Measurements from ENCODE around the gene GUCA2A.

GUCA2A gene

DNA sequence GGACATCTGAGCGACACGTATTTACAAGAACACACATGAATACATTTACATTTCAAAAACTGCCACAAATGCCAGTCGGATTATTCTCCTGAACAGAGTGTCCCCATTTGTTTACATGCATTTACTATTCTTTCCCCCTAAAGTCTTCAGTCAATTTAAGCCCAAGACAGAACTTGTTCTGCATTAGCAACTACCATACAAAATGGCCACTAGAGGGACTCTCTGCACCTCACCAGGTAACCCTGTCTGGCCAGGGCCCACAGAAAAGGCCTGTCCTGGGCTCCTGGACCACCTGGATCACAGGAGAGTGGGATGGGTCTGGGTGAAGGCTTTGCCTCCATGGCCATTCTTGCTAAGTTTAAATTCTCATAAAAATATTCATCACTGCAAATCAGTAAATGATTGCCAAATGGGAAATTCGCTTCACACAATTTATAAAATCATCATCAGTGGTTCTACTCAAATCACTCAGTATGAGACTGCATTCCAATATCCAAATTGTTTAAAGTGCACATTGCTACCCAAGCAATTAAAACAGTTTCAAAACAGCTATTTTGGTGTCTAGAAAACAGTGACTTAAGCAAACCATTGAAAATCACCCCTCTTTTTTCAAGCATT, 12.5 kb upstream of the GUCA2A start:
- no peak for DNase-seq (ENCODE audit: low read depth)

DNA sequence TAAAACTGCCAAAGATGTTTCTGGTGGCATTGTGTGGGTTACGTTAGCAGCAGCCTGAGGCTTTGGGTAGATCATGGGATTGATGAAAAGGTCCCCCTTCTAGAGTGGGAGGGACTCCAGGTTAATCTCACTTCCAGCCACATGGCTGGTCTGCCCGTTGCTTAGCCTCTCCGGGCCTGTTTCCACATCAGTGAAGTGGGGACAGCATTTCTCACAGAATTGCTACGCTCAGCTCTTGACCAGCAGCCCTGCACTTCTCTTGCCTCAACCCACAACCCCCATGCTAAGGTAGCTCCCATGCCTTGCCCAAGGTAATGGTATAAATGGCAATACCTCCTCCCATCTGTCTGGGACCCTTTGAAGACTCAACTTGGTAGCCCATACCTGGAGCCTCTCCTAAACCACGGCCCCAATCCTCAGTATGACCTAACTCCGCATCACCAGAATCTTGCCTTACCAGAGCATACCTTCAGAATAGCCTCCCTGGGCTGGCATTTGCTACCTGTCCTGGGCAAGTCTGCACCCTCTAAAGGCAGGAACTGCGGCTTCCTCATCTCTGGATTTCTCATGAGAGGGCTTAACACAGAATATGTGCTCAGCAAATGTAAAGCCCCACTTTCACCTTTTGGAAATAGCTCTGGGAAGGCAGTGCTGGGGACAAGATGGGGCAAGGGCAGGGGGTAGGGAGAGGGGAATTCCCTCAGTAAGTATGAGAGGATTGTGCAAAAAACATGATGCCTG, 10.9 kb upstream of the GUCA2A start:
- DNase-seq (ENCODE audit: low read depth) = no peak

- DNase-seq (ENCODE audit: low read depth) = no peak
These were observed 9.6 kb upstream of the GUCA2A start for GRCh38 chr1:42173961-42174735.

DNA sequence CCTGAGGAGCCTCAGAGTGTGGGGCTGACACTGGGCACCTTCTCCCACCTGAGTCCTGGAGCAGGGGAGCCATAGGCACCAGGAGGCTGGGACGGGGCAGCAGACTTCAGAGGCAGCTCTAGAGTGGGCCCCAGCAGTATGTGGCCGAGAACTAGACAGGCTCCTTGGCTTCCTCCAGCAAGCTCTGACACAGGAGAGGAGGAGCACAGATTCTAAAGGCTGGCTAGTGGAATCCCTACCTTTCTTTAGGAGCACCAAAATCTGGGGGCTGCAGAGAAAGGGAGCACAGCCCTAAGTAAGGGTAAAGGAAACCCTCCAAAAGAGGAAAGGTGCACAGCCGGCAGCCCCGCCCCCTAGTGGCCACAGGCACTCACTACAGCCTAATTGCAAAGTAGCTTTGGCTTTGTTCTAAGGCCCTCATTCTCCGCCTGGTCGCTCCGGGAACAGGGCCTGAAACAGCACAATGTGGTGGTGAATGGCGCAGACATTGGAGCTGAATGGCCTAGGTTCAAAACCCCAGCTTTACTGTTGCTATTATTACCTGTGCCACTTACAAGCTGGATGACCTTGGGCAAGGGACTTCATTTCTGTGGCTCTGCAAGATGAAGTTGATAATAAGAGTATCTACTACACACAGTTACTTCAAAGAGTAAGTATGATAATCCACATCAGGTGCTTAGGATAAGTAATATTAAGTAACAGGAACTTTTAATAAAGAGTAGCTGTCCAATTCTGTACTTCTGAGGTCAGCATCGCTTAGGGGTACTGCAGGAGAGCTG, 8.8 kb upstream of the GUCA2A start:
- peak; percentile 52 for DNase-seq (ENCODE audit: low read depth)

DNA sequence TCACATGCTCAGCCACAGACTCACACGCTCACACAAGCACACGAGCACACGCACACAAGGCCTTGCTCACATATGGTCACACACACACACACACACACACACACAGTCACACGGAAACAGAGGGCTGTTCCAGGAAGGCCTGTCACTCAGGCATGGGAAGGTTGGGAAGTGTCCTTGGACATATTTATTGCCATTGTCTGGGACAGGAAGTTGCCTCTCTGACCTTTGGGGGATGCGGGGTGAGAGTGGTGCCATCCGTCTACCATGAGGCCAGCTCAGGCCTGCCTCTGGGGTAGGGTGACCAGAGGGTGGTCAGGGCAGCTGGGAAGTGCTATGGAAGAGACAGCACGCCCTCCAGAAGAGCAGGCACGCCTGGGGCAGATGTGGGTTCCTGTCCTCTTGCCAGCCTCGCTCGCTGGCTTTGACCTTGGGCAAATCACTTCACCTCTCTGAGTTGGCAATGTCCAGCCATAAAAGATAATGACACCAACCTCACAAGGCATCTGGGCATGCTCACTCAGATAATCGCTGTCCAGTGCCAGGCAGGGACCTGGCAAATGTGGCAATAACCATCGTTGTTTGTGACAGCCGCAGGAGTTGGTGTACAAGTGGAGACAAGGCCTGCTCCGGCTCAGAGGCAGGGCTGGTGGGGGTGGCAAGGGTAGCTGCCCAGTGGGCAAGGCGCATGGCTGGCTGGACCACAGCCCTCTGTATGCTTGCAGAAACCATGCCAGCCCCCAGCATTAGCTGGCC, 8.0 kb upstream of the GUCA2A start:
- no peak for DNase-seq (ENCODE audit: low read depth)

DNA sequence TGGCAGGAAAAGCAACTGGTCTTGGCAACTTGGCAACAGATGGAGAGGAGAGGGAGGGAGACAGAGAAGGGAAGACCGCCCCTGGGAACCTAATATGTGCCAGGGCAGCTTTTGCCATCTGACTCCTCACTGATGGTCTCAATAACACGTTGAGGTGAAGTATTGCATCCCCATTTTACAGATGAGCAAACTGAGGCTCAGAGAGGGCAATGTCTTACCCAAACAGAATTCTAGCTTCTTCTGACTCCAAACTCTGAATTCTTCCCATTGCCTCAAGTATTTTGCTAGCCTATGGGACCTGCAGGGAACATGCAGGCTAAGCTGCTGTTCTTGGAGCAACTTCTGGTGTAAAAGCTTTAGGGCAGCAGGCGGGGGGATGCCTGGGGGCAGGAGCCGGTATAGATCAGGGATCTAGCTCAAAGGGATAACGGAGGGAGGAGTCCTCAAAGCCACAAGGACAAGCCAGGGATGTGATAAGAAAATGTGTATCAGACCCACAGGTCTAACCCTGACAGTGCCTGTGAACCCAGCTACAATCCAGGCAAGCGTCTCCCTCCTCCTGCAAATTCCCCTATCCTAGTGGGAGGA, 7.2 kb upstream of the GUCA2A start:
- DNase-seq (ENCODE audit: low read depth) = no peak

- no peak for DNase-seq (ENCODE audit: low read depth)
These were observed 6.5 kb upstream of the GUCA2A start for GRCh38 chr1:42170779-42171621.

- no peak for DNase-seq (ENCODE audit: low read depth)
These were observed 4.2 kb upstream of the GUCA2A start for GRCh38 chr1:42168763-42169162.

GRCh38 chr1:42168391-42168670, 3.8 kb upstream of the GUCA2A start:
- no peak for DNase-seq (ENCODE audit: low read depth)

DNA sequence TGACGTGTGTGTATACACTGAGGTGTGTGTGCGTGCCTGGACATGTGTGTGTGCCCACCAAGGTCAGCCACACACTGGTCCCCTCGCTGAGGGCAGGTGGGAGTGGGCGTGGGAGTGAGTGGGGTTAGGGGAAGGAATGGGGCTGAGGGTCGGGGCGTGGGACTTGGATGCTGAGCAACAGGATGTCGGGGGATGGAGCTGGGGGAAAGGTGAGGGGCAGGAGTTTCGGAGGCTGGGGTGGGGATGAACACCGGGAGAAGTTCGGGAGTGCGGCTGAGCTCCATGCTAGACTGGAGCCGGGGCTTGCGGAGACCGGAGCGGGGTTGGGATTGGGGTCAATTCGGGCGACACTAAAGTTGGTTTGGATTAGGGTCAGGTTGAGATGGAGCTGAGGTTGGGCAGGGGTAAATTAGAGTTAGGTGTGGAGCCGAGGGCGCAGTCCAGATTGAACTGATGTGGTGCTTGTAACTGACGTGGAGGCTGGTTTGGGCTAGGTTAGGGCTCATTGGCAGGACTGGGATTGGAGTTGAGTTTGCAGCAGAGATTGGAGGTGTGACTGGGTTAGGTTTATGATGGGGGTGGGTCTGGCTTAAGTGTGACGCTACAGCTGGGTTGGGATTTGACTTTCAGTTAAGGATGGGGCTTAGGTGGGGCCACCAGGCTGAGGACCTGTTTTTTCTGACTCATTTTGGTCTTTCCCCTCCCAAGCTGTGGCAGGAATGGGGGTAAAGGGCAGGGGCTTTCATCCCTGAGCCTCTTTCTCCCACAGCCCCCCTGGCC, 3.3 kb upstream of the GUCA2A start:
- DNase-seq (ENCODE audit: low read depth) = no peak

GRCh38 chr1:42165511-42166210, 1.1 kb upstream of the GUCA2A start:
- no peak for DNase-seq (ENCODE audit: low read depth)

GRCh38 chr1:42163536-42164503, 725 bp downstream of the GUCA2A start:
- no peak for DNase-seq (ENCODE audit: low read depth)

GRCh38 chr1:42163114-42163513, 1.4 kb downstream of the GUCA2A start:
- no peak for DNase-seq (ENCODE audit: low read depth)

GRCh38 chr1:42162181-42162580, 2.4 kb downstream of the GUCA2A start:
- DNase-seq (ENCODE audit: low read depth) = no peak

- no peak for DNase-seq (ENCODE audit: low read depth)
These were observed 6.4 kb downstream of the GUCA2A start for GRCh38 chr1:42158189-42158588.

DNA sequence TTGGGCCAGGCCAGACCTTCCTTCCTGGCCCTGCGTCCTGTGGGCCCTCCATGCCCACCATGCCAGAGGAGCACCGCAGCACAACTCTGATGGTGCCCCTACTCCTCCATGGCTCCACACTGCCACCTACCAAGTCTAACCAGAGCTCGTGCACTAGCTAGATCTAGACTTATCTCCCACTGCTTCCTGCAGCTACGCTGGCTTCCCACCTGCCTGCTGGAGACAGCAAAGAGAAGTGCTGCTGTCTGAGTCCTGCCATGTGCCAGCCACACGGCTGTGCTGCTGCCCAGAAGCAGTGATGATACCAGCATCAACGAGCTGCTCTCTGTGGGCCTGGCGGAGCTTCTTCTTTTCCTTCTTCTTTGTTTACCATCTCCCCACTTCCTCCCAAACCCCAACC, 6.9 kb downstream of the GUCA2A start:
- DNase-seq (ENCODE audit: low read depth) = no peak

- DNase-seq (ENCODE audit: low read depth) = no peak
These were observed 9.2 kb downstream of the GUCA2A start for GRCh38 chr1:42155362-42155761.

DNA sequence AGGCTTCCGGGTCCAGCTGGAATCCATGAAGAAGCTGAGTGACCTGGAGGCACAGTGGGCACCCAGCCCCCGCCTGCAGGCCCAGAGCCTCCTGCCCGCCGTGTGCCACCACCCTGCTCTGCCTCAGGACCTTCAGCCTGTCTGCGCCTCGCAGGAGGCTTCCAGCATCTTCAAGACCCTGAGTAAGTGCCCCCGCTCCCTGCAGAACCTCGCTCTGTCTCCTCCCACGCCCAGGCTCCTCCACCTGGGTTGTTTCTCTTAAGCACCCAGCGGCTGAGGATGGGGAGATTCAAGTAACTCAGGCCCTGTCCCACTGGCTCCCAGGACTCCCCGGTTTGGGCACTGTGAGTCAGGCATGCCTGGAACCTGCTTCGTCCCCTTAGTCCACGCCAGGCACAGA, 9.9 kb downstream of the GUCA2A start:
- no peak for DNase-seq (ENCODE audit: low read depth)
